HG03280 (cell line): ENCODE measurements around the gene TAS2R39.

ENCODE experiments used
- ATAC-seq: cut with Tn5 transposase; IDR thresholded peaks from one replicate; pipeline ENCODE4 v1.9.1; 2021; ENCODE audit warnings: mild to moderate bottlenecking, moderate library complexity; ENCODE audit not compliant: unreplicated experiment

TAS2R39 gene

DNA sequence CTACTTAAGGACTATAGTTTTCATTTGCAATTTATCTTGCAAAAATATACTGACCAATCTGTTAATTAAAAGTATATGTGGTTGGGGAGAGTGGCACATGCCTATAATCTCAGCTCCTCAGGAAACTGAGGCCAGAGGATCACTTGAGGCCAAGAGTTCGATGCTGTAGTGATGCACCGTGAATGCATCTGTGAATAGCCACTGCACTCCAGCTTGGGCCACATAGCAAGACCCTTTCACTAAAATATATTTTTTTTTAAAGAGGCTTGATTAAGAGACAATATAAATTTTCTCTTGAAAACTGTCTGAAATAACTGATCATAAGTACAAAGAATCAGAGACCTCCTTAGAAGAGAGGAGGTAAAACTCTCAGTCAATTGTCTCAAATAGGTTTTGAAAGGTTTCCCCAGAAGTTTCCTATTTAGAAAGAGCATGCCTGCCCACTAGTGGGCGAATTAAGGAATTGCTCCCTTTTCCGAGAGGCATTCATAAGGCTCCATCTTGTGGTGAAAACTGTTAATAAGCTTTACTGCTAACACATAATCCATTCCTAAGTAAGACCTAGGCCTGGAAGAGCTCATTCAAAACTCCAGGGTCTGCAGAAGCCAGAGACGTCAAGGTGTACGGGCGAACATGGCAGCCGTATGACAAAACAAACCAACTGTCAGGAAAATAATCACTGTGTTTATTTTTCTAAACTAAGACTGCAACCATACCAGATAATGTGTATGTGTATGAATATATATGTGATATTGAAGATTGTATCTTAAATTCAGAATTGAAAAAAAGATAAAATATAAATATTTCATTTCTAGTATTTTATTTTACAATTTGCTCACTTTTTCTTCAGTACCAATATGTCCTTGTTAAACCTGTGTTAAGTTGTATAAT, 31.8 kb downstream of the TAS2R39 start:
- peak; percentile 84 for ATAC-seq

DNA sequence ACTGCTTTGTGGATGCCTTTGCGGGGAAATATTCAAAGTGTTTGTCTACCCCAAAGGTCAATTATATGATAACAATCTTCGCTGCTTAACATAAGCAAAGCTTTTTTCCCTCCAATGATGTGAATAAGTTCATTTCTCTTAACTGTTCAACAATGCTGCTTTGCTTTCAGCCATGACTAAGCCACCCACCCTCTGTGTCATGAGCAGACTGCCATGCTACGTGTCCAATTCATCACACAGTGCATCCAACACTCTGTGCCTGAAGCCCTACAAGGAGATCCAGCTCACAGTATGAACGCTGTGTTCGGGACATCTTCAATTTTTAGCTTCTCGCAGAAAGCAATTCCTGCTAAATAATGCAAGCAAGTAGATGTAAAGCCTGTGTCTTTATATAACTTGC, 32.9 kb downstream of the TAS2R39 start:
- ATAC-seq: no peak

GRCh38 chr7:143216686-143217085, 33.5 kb downstream of the TAS2R39 start:
- ATAC-seq: no peak

DNA sequence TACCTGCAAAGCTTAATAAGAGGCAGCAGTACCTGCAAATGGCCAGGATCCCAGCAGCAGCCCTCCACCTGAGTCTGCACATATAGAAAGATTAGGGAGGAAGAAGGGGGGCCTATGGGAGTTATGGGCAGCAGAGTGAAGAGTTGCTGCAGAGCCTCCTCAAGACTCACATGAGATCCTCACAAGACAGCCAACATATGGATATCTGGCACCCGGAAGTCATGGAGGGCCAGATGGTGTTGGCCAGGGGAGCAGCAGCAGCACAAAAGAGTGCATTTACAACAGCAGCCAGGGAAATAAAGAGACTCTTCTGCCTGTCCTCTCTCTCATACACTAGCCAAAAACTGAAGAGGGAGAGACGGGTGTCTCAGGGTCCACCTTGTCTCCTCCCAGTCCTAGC, 34.6 kb downstream of the TAS2R39 start:
- ATAC-seq: no peak

- no peak for ATAC-seq
Observed at GRCh38 chr7:143221286-143221685, 38.1 kb downstream of the TAS2R39 start.

DNA sequence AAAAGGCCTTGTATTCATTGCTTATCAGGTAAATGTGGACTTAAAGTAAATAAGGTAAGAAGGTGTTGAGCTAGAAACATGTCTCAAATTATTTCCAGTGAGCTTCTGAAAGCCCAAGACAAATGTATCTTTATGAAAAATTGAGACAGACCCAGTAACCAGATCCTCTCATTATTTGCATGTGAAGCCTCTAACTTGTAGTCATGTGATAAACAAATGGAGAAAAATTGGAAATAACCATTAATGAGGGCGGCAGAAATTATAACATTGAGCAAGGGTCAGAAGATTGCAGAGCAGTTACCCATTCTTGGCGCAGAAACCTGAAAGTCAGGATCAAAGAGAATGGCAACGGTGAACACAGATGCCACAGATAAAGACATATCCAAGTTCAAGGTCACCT, 38.5 kb downstream of the TAS2R39 start, which contains the start of gene TAS2R40:
Gene TAS2R40, plus strand, starts transcription at position 301 of the 400 bp plus-strand sequence. Its CDS starts 42 bp downstream, at position 343.
- no peak for ATAC-seq

- ATAC-seq: no peak
Observed at GRCh38 chr7:143222782-143223181, 39.6 kb downstream of the TAS2R39 start.

DNA sequence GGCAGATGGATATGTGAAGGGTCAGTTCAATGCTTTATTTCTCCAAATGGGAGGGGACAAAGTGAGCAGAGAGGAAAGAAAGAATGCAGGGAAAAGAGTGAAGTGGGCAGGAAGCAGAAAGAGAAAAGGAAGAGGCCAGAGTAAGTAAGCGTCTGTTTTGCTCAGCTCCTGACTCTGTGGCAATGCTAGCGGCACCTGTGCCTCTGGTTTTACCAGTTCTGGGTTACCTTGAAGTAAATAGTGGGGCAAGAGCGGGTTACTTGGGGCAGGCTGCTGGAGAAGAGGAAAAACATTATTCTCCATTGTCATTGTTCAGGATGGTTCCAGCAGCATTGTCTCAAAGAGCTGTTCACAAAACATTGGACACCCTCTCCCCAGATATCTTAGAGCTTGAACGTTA, 40.6 kb downstream of the TAS2R39 start:
- no peak for ATAC-seq

DNA sequence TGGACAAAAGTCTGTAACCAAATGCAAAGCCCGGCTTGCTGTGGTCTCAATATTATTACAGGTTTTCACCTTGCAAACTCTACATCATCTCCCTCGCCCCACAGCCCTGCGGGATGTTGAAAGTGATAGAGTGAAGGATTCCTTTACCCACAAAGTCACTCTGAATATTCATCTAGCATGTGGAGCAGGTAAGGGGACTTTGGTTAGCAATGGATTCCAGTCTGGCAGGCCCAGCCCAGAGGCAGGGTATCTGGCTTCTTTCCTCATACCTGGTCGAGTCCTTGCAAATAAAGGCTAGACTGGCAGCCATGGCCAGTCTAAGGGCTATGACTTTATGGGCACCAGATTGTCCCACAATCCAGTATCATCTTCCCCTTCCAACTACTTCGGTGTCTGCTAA, 41.8 kb downstream of the TAS2R39 start:
- no peak for ATAC-seq

DNA sequence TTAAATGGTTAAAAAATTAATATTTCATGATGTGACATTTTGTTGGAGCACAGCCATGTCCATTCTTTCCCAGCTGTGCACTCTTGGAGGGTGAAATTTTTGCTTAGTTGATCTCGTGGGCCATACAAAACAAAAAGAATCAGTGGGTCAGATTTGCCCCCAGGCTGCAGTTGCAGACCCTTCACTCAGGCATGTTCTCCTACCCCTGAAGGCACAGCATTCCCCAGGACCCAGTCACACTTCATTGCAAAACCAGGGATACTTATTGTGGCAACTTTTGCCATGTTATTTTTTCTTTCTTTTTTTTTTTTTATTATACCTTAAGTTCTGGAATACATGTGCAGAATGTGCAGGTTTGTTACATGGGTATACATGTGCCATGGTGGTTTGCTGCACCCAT, 44.6 kb downstream of the TAS2R39 start:
- no peak for ATAC-seq

GRCh38 chr7:143229054-143229790, 46.0 kb downstream of the TAS2R39 start:
- no peak for ATAC-seq

DNA sequence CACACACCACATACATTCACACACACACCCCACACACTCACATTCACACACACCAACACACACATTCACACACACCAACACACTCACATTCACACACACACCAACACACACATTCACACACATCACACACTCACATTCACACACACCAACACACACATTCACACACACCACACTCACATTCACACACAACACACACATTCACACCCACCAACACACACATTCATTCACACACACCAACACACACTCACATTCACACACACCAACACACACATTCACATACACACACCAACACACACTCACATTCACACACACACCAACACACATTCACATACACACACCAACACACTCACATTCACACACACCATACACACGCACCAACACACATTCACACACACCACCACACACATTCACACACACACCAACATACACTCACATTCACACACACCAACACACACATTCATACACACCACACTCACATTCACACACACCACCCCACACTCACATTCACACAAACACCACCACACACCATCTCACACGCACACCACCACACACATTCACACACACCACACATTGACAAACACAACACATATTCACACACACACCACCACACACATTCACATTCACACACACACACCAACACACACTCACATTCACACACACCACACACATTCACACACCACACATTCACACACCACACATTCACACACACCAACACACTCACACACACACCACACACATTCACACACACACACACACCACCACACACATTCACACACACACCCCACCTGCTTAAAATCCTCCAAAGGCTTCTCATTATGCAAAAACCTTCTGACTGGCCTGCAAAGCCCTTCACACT, 47.6 kb downstream of the TAS2R39 start:
- ATAC-seq: no peak
